Activated CD4-positive, CD25-positive, alpha-beta regulatory T cell treated with anti-CD3 and anti-CD28 coated beads, Interleukin-2, amount 50 U/mL, for 16 hours (primary cell): ENCODE measurements around the gene RHEB.
A peak's percentile ranks its signal among the peaks of the same experiment; 100 is the strongest.

Source experiments
- DNase-seq: peaks from one replicate; pipeline ENCODE4 v3.0.0-alpha.2; 2020; ENCODE audit warnings: low read depth, low spot score

Gene RHEB

DNA sequence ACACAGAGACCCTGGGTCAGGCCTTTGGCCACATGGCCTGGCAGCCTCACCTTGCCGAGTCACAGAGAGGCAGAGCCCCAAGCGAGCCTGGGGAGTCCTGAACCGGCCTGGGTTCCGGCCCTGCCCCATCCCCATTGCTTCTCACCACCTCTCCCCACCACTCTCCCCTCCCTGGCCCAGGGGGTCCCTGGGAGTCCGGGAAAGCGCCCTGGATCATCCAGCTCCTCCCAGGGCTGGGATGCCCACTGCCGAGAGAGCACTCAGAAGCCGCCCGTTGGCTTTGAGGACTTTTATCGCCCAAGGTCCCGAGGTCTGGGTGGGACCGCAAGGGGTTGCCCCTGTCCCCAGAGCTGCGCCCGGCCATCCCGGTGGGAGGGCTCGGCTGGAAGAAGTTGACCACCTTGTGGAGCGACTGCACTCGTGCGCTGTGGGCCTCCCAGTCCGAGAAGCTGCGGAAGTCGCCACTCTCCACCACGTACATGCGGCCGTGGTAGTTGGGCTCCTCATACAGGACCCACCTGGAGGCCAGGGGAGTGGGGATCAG lies 87.9 kb downstream of the RHEB start:
- DNase-seq = no peak

DNA sequence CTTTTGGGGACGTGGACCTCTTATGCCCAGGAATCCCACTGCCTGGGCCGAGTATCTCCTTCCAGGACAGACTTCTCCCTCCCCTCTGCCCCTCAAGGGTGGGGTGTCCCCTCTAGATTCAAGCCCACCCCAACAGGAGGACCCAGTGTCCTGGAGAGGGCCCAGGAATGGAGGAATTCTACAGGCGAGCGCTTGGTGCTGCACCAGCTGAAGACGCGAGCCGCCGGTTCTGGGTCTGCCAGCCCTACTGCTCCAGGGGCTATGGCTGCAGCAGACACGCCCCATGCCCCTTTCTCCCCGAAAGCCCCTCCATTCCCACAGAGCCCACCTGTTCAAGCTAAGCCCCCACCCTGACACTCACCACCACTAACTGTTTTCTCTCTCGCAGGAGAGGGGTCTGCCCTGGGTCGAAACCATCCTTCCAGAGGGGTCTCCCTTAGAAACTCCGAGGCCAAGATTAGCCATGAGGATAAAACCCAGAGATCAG lies 88.4 kb downstream of the RHEB start:
- DNase-seq = no peak

DNA sequence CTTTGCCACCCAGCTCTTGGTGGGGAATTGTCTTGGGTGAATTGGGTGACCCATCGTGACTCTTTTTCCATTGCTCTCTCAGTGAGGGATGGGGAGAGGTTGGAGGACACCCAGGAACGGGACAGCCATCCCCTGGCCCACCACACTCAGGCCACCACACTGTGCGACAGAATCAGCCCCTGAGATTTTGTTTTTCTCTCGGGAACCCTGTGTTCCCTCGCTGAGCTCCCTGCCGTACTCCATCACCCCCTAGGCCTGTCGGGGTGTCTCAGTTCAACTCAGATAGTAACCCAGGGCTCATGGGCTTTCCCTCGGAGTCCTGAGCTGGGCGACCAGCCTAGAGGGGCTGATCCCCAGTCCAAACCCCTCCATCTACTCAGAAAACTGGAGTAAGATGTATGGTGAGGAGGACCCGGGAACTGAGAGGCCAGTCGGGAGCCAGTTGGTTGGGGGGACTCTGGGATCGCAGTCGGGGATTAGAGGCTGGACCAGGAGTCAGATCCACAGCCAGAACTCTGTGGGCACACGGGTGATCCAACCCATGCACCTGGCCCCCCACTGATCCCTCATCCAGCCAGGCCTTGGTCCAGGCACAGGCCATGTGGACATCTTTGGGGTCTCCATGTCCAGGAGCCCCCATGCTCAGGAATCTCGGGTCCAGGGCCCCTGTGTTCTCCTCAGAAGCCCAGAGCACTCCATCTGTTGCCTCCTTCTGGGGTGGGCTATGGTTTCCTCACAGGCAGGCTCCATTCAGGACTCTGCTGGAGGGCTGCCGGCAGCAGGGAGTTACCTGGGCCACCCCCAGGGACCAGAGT lies 89.1 kb downstream of the RHEB start:
- no peak for DNase-seq

DNA sequence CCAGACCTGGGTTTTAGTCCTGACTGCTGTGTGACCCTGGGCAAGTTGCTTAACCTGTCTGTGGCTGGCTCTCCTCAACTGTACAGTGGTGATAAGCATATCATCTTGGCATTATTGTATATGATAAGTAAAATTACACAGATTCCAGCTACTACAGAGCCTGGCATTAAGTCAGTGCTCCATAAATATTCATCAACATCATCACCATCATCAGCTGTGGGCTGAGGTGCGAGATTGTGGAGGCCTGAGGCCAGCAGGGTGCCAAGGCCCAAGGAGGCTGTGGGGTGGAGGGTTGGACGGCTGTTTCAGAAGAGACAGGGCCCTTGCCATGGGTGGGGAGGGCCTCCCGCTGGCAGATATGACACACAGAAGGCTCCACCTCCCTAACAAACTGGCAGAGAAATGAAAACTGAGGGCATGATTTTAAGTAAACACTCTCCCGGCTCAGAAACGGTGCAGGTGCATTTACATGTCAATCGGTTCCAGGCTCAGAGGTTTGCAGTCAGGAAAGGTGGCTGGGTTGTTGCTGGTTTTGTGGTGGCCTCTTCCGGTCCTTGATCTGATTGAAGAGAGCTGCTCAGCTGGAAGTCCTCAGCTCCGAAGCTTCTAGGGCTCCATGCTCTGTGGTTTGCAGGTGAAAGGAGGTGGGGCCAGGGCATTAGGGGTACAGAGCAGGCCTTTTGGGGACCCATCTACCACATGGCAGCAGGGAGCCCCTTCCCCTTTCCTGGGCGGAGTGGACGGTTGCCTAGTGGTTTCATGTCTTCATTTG lies 89.9 kb downstream of the RHEB start:
- peak; percentile 10 for DNase-seq

DNA sequence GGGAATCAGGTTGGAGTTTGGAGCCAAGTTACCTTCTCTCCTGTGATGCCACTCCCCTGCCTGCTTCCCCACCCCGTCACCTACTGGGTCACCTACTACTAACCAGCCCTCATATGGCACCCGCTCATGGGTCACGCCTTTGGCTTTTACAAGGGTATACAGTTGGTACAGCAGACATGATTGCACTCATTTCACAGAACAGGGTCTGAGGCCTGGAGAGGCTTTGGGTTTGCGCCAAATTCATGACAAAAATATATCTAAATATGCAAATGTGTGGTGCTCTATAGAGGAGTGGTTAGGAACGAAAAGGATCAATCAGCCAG lies 90.5 kb downstream of the RHEB start:
- DNase-seq = no peak

DNA sequence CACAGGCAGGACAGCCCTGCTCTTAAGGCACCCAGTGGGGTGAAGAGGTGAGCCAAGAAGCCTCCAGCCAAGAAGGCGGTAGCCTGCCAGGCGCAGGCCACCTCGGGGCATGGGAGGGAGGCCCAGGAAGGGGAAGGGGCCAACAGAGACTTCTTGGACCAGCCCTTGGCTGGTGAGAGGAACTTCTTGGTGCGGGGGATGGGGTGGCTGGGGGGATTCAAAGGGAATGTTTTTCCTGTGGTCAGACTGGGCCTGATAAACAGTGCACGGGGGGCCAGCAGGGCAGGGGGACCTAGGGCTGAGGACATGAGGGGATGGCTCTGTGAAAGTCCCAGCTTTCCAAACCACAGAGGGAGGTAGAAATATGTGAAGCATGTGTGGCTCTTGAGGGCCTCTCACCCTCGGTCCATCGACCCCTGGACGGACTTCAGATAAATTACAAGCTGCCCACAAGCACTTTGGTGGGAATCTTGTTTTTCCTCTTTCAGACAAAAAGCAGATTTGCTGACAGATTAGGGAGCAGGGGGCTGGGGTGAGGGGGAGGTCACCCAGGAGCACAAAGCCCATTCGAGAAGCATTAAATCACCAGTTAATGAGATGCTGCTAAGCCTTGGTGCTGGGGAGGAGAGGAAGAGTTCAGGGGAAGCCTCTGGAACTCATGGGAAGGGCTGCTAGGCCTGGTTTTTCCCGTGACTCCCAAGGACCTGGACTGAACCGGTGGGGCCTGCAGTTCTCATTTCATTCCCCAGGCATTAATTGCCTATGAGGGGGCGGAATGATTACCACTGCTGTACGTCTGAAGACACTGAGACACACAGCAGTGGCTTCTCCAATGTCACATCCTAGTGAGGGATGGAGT lies 91.1 kb downstream of the RHEB start:
- no peak for DNase-seq

DNA sequence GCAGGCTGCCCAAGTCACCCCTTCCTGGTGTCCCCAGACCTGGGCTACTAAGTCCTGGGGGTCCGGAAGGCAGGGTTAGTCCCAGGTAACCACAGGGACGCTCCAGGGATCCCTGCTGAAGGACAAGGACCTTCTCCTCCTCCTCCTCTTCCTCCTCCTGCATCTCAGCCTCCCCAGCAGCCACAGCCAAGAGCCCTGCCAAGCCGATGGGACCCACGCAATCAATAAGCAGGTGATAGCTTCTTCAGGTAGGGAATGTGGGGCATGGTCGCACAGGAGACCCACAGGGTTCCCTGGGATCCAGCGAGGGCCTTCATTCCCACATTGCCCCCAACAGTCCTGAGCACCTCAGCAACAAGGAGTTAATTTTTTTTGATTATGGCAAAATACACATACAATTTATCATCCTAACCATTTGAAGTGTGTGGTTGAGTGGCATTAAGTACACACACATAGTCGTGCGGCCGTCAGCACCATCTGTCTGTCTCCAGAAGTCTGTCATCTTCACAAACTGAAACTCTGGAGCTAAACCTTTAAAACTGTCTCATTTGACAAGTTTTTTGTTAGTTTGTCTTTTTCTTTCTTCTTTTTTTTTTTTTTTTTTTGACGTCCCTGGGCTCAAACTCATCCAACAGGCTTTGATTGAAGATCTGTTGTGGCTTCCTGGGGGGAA lies 91.9 kb downstream of the RHEB start:
- no peak for DNase-seq

DNA sequence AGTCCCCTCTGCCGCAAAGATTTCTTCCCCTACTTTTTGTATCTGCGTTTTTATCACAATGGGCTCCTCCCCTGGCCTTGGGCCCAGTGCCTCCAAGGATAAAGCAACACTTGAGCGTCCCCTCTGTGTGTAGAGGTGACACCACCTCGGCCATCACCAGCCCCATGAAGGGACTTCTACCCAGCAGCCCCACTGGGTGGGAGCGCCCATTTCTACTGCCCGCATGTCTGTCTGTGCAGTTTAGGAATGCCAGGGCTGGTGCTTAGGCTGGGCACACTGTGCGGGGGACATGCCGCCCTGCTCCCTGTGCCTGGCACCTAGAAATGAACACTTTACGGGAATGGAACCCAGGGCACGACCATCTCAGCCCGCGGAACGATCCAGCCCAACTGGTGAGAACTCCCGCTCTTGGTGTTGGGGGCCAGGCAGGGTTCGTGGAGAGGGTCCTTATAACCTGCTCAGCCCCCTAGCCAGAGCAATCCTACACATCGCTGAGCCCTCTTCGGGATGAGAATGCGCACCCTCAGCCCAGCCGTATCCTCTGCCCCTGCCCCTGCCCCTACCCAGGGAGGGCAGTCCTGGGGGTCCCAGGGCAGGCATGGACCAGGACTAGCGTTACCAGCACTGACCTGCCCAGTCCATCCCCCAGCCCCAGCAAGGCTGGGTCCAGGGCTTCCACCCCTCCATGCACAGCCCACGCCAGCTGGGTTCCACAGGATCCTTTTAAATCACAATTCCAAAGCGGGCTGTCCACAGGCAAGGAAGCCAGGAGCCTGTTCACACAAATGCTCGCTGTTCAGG lies 92.6 kb downstream of the RHEB start:
- DNase-seq = no peak

DNA sequence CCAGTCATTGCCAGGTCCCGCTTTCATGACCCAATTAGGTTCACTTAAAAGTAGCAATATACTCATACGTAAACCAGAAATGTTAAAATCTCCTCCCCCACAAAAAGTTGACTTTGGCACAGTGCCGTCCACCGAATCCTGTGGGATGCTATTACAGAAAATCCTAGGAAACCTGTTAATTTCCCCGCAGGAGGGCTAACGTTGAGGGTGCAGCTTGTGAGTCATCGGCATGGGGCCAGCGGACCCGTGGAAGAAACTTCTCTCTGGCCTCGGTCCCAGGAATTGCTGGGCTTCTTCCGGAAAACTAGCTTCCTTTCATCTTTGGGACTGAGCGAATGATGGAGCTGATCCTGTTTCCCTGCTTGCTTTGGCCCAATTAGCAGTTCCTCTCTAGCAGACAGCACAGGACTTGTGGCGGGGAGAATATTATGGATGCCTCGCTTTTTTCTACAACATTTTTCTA lies 93.2 kb downstream of the RHEB start:
- DNase-seq = no peak

DNA sequence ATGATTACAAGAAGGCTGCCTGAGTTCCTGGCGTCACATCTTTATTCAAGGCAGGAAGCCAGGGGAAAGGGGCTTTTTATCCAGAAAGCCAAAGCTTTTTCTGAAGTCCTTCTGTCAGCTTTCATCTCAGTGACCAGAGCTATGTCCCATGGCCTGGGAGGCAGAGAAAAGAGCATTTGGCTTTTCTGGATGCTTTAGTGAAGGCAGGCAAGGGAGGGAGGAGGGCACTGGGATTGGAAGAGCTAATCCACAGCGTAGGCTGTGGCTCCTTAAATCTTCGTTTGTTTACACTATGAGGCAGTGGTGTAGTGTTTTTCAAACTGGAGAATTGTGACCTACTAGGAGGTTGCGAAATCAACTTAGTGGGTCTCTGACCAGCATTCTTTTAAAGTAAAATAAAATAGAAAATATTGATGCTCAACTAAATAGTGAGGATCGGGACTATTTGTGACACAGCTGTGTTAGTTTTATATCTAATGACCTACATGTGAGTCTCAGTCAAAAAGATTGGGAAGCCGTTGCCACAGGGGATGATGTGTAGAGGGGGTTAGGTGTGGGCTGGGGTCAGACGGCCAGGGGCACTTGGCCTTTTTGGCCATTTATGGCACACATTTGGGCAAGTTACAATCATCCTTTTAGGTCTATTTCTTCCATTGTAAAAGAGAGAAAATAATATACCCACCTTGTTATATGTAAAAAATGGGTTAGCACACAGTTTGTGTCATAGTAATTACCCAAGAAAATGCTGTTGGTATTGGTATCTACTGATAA lies 93.8 kb downstream of the RHEB start:
- no peak for DNase-seq

DNA sequence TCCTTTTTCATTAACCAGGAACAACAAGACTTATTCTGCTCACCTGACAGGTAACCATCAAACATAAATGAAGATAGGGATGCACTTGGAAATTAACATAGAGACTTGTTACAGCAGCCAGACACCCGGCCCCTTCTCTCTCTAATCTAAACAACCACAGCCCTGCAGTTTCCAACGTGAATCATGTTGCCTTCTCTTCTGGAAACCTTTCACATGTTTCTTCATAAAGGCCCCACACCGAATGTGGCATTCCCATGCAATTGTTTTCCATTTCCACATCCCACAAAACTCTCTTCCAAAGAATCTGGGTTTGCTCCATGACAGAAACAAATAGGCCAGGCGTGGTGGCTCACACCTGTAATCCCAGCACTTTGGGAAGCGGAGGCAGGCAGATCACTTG lies 94.9 kb downstream of the RHEB start:
- no peak for DNase-seq

DNA sequence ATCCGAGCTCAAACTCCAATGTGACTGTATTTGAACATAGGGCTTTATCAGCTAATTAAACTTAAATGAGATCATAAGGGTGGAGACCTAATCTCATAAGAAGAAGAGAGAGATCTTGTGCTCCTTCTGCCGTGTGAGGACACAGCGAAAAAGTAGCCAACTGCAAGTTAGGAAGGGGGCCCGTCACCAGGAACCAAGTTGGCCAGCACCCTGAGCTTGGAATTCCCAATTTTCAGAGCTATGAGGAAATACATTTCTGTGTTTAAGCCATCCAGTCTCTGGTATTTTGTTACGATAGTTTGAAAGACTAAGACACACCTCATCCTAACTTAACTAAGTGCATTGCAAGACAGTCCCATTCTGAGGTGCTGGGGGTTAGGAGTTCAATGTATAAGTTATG lies 95.8 kb downstream of the RHEB start:
- DNase-seq = no peak

DNA sequence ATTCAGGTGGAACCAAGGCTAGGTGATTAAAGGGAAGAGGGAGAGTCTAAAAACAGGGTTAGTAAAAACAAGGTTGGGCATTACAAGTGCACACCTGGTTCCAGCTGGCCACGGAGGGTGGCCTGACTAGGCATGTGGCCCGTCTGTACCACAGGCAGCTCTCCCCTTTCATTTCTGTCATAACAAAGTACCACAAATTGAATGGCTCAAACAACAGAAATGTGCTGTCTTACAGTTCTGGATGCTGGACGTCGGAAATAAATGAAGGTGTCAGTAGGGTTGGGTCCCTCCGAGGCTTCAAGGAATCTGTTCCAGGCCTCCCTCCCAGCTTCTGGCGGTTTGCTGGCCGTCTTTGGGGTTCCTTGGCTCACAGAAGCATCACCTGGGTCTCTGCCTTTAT lies 96.5 kb downstream of the RHEB start:
- no peak for DNase-seq

DNA sequence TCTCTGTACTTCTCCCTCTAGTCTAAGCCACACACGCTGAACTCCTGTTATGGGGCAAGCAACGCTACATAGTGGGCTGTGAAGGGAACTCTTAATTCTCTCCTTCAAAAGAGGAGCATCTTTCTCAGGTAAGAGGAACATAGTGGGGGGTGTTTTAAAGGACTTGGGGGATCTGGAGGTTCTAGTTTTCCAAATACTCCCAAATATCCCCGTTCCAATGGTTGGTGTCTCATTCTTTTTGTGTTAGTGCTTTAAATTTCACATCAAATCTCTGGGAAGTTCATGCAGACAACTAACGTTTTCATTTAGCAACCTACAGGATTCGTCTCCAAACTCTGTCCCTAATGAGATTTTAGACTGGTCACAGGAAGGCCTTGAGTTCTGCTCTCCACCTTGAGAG lies 97.5 kb downstream of the RHEB start:
- DNase-seq = no peak

DNA sequence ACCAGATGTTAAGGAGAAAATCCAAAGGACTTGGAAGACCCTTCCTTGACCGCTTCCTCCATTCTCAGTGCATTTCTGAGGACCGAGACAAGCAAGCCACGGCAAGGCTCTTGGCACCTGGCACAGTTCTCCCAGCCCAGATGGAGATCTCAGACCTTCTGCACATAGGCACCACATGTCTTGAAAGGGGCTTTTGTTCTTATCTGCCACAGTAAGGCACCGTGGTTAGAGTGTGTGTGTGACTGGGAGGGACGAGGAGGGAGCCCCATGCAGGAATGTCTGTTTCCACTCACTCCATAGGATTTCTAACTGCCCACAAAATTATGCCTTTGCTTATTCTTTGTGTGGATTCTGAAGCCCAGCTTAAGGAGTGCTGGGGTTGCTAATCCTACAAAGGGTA lies 99.6 kb downstream of the RHEB start:
- no peak for DNase-seq

DNA sequence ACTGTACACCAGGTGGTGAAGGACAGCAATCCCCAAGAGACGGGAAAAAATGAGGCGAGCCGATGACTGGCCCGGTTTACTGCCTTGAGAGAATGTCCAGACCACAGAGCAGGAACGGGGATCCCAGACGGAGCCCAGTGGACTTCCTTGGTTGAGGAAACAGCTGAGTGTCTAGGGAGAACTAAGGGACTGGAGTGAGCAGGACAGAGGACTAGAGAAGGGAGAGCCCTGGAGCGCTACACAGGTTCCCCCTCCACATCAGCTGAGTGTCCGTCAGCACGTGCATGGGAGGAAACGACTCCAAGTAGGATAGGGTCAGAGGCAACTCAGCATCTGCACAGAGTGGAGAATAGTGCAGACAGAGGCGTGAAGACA lies 102.8 kb downstream of the RHEB start:
- no peak for DNase-seq

DNA sequence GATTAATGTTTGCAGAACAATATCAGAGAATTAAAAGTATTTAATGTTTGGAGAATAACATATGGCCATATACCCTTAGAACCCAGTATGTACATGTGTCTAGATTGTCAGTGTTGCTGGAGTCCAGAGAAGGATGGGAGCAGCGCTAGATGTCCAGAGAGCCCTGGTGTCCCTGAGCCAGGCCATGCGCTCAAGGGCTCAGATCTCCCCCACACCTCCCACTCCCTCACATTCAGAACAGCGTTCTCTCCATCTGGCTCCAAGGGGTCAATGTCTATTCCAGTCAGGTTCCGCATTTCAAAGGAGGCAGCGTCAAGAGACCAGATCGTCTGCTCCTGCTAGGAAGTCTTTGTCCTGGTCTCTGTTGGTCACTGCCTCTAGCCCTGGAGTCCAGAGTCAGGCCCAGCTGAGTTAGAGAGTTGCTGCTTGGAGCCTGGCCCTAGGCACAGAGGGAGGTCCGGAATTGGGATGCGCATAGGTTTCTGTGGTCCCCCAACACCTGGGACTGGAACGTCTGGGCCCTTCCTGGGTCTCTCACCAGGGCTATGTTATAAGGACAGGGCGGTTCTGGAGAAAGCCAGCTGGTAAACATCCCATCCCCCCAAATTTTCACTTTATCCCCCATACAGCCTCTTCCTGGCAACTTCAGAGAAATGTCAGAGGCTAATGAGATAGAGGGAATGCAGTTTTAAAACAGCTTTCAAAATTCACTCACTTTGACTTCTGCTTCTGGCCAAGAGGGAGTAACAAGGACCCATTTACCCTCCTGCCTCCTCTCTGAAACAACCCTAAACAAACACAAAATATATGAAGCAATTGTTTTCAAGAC lies 103.4 kb downstream of the RHEB start:
- DNase-seq = no peak
